ENCODE measurements around the gene CFAP251. TPM values are rescaled to one million over a fixed set of nuclear protein-coding genes. Genes with fewer than 3 reads are reported as not detected.

Gene CFAP251
- total and polyA plus RNA-seq, 2 of the 13 experiments (the other 11 are each of a cell fraction or from before 2014, with no cell fraction given): 0.30 to 0.42 TPM

DNA sequence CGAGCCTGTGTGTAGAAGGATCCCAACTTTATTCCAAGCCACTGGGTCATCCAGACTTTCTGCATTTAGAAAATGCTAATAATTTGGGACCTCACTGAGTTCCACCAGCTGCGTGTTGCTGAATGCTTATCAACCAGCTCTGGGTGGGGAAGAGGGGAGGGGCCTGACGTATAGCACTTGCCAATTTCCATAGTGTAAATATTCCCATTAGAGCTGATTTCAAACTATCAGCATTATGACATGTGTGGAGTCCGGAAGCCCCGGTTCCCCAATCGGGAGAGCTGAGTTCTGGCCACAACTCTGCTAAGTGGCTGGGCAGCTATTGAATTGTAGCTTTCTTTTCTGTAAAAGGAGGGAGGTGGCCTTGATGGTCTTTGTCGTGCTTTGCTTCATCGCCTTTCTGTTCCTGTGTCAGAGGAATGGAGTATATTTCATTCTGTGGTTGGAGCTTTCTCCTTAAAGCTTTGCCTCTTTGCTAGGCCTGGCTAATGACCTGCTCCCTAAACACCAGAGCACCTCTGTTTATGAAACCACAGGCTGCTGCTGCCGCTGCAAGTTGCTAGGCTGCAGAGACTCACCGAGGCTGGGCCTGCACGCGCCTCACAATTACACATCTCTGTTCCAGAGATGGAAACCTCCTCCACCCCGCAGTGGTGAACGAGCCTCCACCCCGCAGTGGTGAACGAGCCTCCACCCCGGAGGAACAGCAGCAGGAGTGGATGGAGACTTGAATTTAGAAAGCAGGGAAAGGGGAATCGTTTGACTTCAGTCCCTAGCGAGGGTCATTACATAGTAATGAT lies 95.6 kb downstream of the CFAP251 start:
- no TSS peak for BruUV-seq (replicated peaks)
- 61% methylated on average over 19 of the region's 19 CpGs for WGBS (ENCODE audit: low lambda C conversion rate)
- Histone ChIP-seq H4K20me1 (ENCODE audit: insufficient read depth, low read length) (no peaks in the 10 kb centered on the region), H3K9ac (ENCODE audit: insufficient read depth, low read depth, low read length) (no peak overlapping the region), H3K36me3 (replicated peaks in 1 of 2; ENCODE audit: control insufficient read depth in 1 of 2, insufficient read depth in 2 of 2, low read length in 2 of 2) (no peaks in the 10 kb centered on the region), H3K27ac (ENCODE audit: extremely low read length, insufficient read depth, low read length) (no peak overlapping the region), H3K27me3 (ENCODE audit: control insufficient read depth in 1 of 2, insufficient read depth in 2 of 2, low read length in 2 of 2) (peaks cover 0 to 14% of the 10 kb centered on the region in 2 experiments; a peak in 4 of 5 replicates), H3K9me3 (ENCODE audit: low read length) (no peaks in the 10 kb centered on the region), H3K4me2 (ENCODE audit: low read depth, low read length) (no peak overlapping the region), H2AFZ (ENCODE audit: low read length) (no peak overlapping the region), H3K4me1 (ENCODE audit: insufficient read depth, low read length) (peaks cover 6% of the 10 kb centered on the region), H3K79me2 (ENCODE audit: insufficient read depth, low read length) (no peaks in the 10 kb centered on the region), H3K4me3 (replicated peaks in 1 of 3; ENCODE audit: insufficient read depth in 1 of 3, low read depth in 2 of 3, low read length in 3 of 3) (no peak overlapping the region)
- TF ChIP-seq RBM39 (IDR thresholded peaks at IDR 0.05; ENCODE audit: low read depth, low read length, poor library complexity, severe bottlenecking) (no peak), ZNF460 (CRISPR knock-in tag; IDR thresholded peaks at IDR 0.05; ENCODE audit: borderline replicate concordance) (no peak), ATF5 (CRISPR knock-in tag; IDR thresholded peaks at IDR 0.05; ENCODE audit: low read depth) (no peak), ZNF260 (CRISPR knock-in tag; IDR thresholded peaks at IDR 0.05; ENCODE audit: borderline replicate concordance, low read depth) (no peak), AGO1 (IDR thresholded peaks at IDR 0.05; ENCODE audit: low read depth, low read length, poor library complexity, severe bottlenecking) (no peak)
- TF ChIP-seq, protein P1, sequence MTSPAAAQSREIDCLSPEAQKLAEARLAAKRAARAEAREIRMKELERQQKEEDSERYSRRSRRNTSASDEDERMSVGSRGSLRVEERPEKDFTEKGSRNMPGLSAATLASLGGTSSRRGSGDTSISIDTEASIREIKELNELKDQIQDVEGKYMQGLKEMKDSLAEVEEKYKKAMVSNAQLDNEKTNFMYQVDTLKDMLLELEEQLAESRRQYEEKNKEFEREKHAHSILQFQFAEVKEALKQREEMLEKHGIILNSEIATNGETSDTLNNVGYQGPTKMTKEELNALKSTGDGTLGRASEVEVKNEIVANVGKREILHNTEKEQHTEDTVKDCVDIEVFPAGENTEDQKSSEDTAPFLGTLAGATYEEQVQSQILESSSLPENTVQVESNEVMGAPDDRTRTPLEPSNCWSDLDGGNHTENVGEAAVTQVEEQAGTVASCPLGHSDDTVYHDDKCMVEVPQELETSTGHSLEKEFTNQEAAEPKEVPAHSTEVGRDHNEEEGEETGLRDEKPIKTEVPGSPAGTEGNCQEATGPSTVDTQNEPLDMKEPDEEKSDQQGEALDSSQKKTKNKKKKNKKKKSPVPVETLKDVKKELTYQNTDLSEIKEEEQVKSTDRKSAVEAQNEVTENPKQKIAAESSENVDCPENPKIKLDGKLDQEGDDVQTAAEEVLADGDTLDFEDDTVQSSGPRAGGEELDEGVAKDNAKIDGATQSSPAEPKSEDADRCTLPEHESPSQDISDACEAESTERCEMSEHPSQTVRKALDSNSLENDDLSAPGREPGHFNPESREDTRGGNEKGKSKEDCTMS (CRISPR knock-in tag; conservative IDR thresholded peaks at IDR 0.05): no peak
- POLR2A ChIA-PET: interaction anchor here (0.9 kb wide), 1 partner anchor 10 kb away, joined by 4 read pairs; no protein-coding TSS in a partner anchor
- CTCF ChIA-PET (ENCODE audit: low intra/inter-chr PET ratio, low total read pairs): no interaction called here
- DNase-seq (ENCODE audit: low spot score) (no peak), FAIRE-seq (no peak), ATAC-seq (no peak)
- intact Hi-C loops (cut with micrococcal nuclease; ENCODE audit: unreplicated experiment) (no loop called here), in situ Hi-C loops (cut with HindIII; ENCODE audit: extremely low pct_ligation_motif_present, low pct_unique_long_range_greater_than_20kb) (no loop called here)
